Ascending aorta (tissue), 2 donors: ENCODE data around the gene RAB17. TPM values are rescaled to one million over a fixed set of nuclear protein-coding genes. Genes with fewer than 3 reads are reported as not detected.

Experiments used
- DNase-seq, 2 donors: peaks; one replicate each; pipeline ENCODE4 v3.0.0-alpha.2; 2019; ENCODE audit warnings: low spot score in 2 of 2
- H3K27ac ChIP-seq, 2 donors: fragments of 200-600 bp; sonication (generic); one replicate each; pipeline ENCODE4 v1.5.1; 2016 to 2017; ENCODE audit warnings: mild to moderate bottlenecking in 1 of 2
- H3K27me3 ChIP-seq: fragments of 200-600 bp; sonication (generic); one replicate; pipeline ENCODE4 v1.5.1; 2017
- H3K36me3 ChIP-seq, 2 donors: fragments of 200-600 bp; sonication (generic); one replicate each; pipeline ENCODE4 v1.5.1; 2016
- H3K4me1 ChIP-seq, 2 donors: fragments of 200-600 bp; sonication (generic); one replicate each; pipeline ENCODE4 v1.5.1; 2016 to 2017; ENCODE audit warnings: mild to moderate bottlenecking in 1 of 2
- H3K4me3 ChIP-seq, 2 donors: fragments of 200-600 bp; sonication (generic); one replicate each; pipeline ENCODE4 v1.5.1; 2016 to 2017; ENCODE audit warnings: mild to moderate bottlenecking in 1 of 2
- H3K9me3 ChIP-seq, 2 donors: fragments of 200-600 bp; sonication (generic); one replicate each; pipeline ENCODE4 v1.5.1; 2016
- CTCF ChIP-seq, 3 experiments: fragments of 200-600 bp in 2 of 3; fragments of 450-650 bp in 1 of 3; sonication (generic) in 2 of 3; IDR thresholded peaks; one replicate each; pipeline ENCODE4 v1.5.1; 2016 to 2019; ENCODE audit warnings: antibody characterized with exemption in 3 of 3, mild to moderate bottlenecking in 1 of 3, moderate library complexity in 1 of 3
- intact Hi-C: fragments of 100-400 bp; cut with DNase I; formaldehyde crosslinking; loops from one replicate; pipeline ENCODE4 v1.15.1; 2023
- total RNA-seq: library from RNA; depleted of rRNA; stranded (reverse); fragments of >200 nt; gene quantifications from one replicate; pipeline ENCODE4 v1.1.0, GENCODE V29; 2016

Gene RAB17
- total RNA-seq, 1 donor from 2014 or later: 0.32 TPM

GRCh38 chr2:237532160-237532559, 58.4 kb downstream of the RAB17 start:
- intact Hi-C loops: no loop called here
- H3K27ac ChIP-seq: no peak overlapping the region
- no peak for TF ChIP-seq CTCF (IDR thresholded peaks at IDR 0.05)
- H3K4me3 ChIP-seq: no peak overlapping the region
- no peaks in the 10 kb centered on the region for H3K9me3 ChIP-seq
- no peak for DNase-seq
- H3K27me3 ChIP-seq: no peaks in the 10 kb centered on the region
- H3K4me1 ChIP-seq: no peaks in the 10 kb centered on the region
- H3K36me3 ChIP-seq: no peaks in the 10 kb centered on the region

GRCh38 chr2:237530472-237531433, 59.8 kb downstream of the RAB17 start:
- H3K27me3 ChIP-seq: no peaks in the 10 kb centered on the region
- no peaks in the 10 kb centered on the region for H3K36me3 ChIP-seq
- H3K4me3 ChIP-seq: no peak overlapping the region
- no peaks in the 10 kb centered on the region for H3K4me1 ChIP-seq
- no peaks in the 10 kb centered on the region for H3K9me3 ChIP-seq
- no peak overlapping the region for H3K27ac ChIP-seq
- no peak for TF ChIP-seq CTCF (IDR thresholded peaks at IDR 0.05)
- intact Hi-C loops: no loop called here
- no peak for DNase-seq

GRCh38 chr2:237529452-237530402, 60.8 kb downstream of the RAB17 start:
- Histone ChIP-seq H3K36me3 (no peaks in the 10 kb centered on the region), H3K27ac (no peak overlapping the region), H3K4me1 (no peaks in the 10 kb centered on the region), H3K27me3 (no peaks in the 10 kb centered on the region), H3K9me3 (no peaks in the 10 kb centered on the region), H3K4me3 (no peak overlapping the region)
- no peak for TF ChIP-seq CTCF (IDR thresholded peaks at IDR 0.05)
- intact Hi-C loops: no loop called here
- no peak for DNase-seq

- H3K4me3 ChIP-seq: no peak overlapping the region
- no peaks in the 10 kb centered on the region for H3K4me1 ChIP-seq
- no peak overlapping the region for H3K27ac ChIP-seq
- no peak for TF ChIP-seq CTCF (IDR thresholded peaks at IDR 0.05)
- H3K9me3 ChIP-seq: no peaks in the 10 kb centered on the region
- no peaks in the 10 kb centered on the region for H3K27me3 ChIP-seq
- no peaks in the 10 kb centered on the region for H3K36me3 ChIP-seq
- intact Hi-C loops: no loop called here
- DNase-seq: no peak
Observed at GRCh38 chr2:237527766-237528165, 62.8 kb downstream of the RAB17 start.

- Histone ChIP-seq H3K9me3 (no peaks in the 10 kb centered on the region), H3K27me3 (no peaks in the 10 kb centered on the region), H3K36me3 (no peaks in the 10 kb centered on the region), H3K4me1 (no peaks in the 10 kb centered on the region), H3K4me3 (no peak overlapping the region), H3K27ac (no peak overlapping the region)
- no peak for DNase-seq
- TF ChIP-seq CTCF (IDR thresholded peaks at IDR 0.05): no peak
- intact Hi-C loops: no loop called here
Observed at GRCh38 chr2:237527233-237527632, 63.3 kb downstream of the RAB17 start.
